ENCODE measurements around the gene OSCP1. TPM values are rescaled to one million over a fixed set of nuclear protein-coding genes. Genes with fewer than 3 reads are reported as not detected.

OSCP1 gene
- total RNA-seq, 2 experiments from 2014 or later = 1.2 to 1.5 TPM

DNA sequence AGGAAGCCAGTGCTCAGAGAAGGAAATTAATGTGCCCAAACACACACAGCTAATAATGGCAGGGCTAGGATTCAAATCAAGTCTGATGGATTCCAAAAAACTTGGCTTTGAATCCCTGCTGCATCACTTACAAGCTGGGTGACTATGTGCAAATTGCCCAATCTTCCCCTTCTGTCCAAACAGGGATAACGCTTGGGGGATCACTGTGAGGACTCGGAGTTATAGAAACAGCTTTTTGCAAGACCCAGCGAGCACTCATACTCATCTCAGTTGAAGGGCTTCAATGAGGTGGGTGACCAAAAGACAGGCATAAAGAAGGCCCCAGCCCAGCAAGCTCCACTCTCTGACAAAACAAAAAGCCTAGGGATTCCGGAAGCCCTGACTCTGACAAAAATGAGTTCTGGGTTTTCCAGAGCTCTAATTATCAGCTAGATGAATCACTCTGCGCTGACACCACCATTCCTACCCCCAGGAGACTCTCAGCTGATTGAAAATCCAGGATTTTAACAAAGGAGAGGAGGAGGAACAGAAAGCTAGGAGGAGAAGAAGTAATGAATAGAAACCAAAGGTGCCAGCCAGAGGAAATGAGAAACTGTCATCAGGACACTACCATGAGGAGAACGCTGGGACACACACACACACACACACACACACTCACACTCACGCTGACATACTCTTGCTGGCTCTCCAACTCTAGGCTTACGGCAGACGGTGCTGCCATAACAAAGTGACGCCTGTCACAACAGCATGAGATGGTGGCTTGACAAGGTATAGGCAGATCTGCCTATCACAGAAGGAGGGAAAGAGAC, 62.9 kb downstream of the OSCP1 start:
- TF ChIP-seq, protein P1, sequence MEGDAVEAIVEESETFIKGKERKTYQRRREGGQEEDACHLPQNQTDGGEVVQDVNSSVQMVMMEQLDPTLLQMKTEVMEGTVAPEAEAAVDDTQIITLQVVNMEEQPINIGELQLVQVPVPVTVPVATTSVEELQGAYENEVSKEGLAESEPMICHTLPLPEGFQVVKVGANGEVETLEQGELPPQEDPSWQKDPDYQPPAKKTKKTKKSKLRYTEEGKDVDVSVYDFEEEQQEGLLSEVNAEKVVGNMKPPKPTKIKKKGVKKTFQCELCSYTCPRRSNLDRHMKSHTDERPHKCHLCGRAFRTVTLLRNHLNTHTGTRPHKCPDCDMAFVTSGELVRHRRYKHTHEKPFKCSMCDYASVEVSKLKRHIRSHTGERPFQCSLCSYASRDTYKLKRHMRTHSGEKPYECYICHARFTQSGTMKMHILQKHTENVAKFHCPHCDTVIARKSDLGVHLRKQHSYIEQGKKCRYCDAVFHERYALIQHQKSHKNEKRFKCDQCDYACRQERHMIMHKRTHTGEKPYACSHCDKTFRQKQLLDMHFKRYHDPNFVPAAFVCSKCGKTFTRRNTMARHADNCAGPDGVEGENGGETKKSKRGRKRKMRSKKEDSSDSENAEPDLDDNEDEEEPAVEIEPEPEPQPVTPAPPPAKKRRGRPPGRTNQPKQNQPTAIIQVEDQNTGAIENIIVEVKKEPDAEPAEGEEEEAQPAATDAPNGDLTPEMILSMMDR (IDR thresholded peaks at IDR 0.05) = no peak
- Mint-ChIP-seq H3K4me1 (ENCODE audit: low read depth) (peaks cover 38% of the 10 kb centered on the region), H3K36me3 (ENCODE audit: low read depth) (peaks cover 30% of the 10 kb centered on the region), H3K4me3 (peak overlapping the region; percentile 80), H3K27ac (peak overlapping the region; percentile 98), H3K27me3 (no peaks in the 10 kb centered on the region), H3K9me3 (no peaks in the 10 kb centered on the region)
- CTCF ChIA-PET = interaction anchor here (0.9 to 1.9 kb wide), 12 partner anchors 9 to 237 kb away, joined by 3 to 15 read pairs (median 5); no protein-coding TSS in a partner anchor
- ATAC-seq (no peak), DNase-seq (peak; percentile 27)
- intact Hi-C loops (cut with micrococcal nuclease) = no loop called here
- POLR2A ChIA-PET = interaction anchor here (0.7 to 4.4 kb wide), 22 partner anchors 10 to 456 kb away, joined by 3 to 119 read pairs (median 4); partner anchors contain the start of genes AGO3, EVA1B, LSM10 and MAP7D1

DNA sequence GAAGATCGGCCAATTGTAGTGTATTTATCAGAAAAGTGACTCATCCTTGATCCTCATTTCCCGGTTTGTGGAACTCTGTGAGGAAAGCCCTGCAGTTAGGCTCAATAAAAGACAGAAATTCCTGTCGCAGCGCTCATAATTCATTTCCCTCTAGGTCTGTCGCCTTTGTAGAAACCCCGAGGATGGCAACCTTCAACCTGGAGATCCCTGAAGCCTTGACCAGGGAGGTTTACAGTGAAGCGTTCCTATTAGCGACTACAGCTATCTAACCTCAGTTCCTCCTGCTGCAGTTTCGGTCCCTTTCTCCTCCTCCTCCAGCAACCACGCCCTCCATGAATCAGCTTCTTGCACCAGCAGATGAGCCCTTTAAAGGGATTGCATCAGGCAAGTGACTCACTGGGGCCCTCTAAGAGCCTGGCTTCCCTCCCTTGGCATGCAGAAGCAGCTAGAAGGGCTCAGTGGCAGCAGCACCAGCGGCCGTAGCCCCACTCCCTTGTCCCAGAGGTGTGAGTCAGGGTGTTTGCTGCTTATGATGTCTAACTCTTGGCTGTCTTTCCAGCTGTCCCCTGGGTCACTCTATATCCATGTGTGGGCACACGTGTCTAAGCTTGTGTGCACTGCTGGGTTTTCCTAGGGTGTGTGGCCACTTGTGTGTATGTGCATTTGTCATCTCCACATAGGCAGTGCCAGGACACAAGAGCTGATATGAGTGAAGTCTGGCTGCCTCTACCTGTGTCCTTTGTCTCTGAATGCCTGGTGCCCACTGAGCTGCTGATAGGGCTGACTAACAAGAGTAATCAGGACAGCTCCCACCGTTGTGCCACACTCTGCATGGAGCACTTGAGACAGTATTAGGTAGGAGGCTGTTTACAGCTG, 63.7 kb downstream of the OSCP1 start:
- POLR2A ChIA-PET = interaction anchor here (0.5 to 4.4 kb wide), 25 partner anchors 9 to 455 kb away, joined by 3 to 119 read pairs (median 4); partner anchors contain the start of genes AGO3, EVA1B, LSM10 and MAP7D1
- ATAC-seq (peak; percentile 67), DNase-seq (peak; percentile 97)
- H3K4me3 Mint-ChIP-seq = peak overlapping the region; percentile 80
- peaks cover 41% of the 10 kb centered on the region for H3K4me1 Mint-ChIP-seq (ENCODE audit: low read depth)
- H3K36me3 Mint-ChIP-seq (ENCODE audit: low read depth) = peaks cover 27% of the 10 kb centered on the region
- H3K27ac Mint-ChIP-seq = peak overlapping the region; percentile 98
- no peaks in the 10 kb centered on the region for H3K27me3 Mint-ChIP-seq
- TF ChIP-seq, protein P1 (IDR thresholded peaks at IDR 0.05) = no peak
- intact Hi-C loops (cut with micrococcal nuclease) = no loop called here
- CTCF ChIA-PET = interaction anchor here (0.9 to 1.9 kb wide), 12 partner anchors 10 to 236 kb away, joined by 3 to 15 read pairs (median 5); no protein-coding TSS in a partner anchor
- H3K9me3 Mint-ChIP-seq = no peaks in the 10 kb centered on the region

DNA sequence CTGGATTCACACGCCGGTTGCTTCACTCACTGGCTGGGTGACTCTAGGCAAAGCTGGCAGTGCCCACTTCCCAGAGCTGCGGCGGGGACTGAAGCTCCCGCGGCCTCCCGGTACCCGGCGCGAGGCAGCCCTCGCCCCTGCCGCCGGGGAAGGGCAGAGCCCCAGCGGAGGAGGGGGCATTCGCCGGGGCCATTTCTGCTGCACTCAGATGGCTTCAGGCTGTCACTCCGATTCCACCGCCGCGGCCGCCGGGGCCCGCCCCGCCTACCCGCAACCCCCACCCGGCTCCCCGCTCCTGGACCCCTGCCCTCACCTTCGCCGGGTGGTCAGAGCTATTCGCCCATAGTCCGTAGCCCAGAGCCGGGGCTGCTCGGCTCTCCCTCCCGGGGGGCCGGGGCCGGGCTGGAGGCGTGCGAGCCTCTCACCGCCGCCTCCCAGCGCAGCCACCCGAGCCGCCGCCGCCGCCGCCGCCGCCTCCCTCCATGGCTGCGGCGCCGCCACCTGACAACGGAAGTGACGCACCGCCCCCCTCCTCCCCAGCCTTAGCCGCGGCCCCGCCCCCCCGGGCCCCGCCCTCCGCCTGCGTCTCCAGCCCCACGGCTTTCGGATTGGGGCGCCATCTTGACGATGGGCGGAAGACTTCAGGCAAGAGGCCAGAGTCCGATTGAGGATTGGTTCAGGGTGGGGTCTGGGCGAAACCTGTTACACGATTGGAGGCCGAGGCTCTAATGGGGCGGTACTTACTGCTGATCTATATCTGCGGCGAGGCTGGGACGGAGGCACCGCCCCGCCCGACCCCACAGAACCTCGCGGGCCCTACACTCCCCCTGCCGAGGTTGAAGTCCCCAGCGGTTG, 64.6 kb downstream of the OSCP1 start, which contains the start of gene STK40:
STK40 (minus strand) TSS at position 515 of the 855 bp plus-strand sequence. CDS start 24,592 bp downstream, outside the sequence.
- Mint-ChIP-seq H3K27ac (peak within 1 kb of the TSS; percentile 98), H3K9me3 (no peaks in the 10 kb centered on the region), H3K27me3 (no peaks in the 10 kb centered on the region), H3K4me1 (ENCODE audit: low read depth) (peaks cover 46% of the 10 kb centered on the region), H3K4me3 (peak within 1 kb of the TSS; percentile 80), H3K36me3 (ENCODE audit: low read depth) (peaks cover 19% of the 10 kb centered on the region)
- CTCF ChIA-PET = interaction anchor here (1.3 to 2.8 kb wide), 8 partner anchors 11 to 43 kb away, joined by 3 to 15 read pairs (median 8); no protein-coding TSS in a partner anchor
- ATAC-seq = peak; percentile 90
- peak; percentile 98 for DNase-seq
- POLR2A ChIA-PET = interaction anchor here (1.1 to 4.4 kb wide), 17 partner anchors 8 to 236 kb away, joined by 3 to 119 read pairs (median 5); partner anchors contain the start of genes EVA1B, LSM10, MAP7D1 and TRAPPC3
- intact Hi-C loops (cut with micrococcal nuclease) = no loop called here
- TF ChIP-seq, protein P1 (IDR thresholded peaks at IDR 0.05) = no peak

All from activated CD8-positive, alpha-beta T cell treated with anti-CD3 and anti-CD28 coated beads for 36 hours (primary cell).